Measurements from ENCODE around the gene COL6A5.

COL6A5 gene

DNA sequence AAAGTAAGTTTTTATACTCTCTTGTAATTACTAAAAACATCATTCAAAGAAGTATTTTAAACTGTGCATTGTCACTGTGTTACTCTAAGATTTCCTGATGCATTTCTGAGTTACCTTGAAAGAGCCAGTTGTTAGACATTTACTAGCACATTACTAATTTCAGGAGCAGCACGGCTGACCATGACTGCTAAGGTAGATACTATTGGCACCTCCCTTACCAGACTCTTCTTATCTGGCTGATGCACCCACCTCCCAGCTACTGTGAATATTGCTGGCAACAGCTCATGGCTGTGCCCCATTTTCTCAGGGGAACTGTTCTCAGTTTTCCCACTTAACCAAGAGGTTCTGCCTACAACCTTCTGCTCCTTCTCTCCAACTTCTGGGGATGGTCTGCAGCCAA is 29.4 kb downstream of the COL6A5 start:
- H3K4me3 ChIP-seq (replicated peaks; ENCODE audit: low read depth, low read length): no peak overlapping the region
- TF ChIP-seq, protein P1, sequence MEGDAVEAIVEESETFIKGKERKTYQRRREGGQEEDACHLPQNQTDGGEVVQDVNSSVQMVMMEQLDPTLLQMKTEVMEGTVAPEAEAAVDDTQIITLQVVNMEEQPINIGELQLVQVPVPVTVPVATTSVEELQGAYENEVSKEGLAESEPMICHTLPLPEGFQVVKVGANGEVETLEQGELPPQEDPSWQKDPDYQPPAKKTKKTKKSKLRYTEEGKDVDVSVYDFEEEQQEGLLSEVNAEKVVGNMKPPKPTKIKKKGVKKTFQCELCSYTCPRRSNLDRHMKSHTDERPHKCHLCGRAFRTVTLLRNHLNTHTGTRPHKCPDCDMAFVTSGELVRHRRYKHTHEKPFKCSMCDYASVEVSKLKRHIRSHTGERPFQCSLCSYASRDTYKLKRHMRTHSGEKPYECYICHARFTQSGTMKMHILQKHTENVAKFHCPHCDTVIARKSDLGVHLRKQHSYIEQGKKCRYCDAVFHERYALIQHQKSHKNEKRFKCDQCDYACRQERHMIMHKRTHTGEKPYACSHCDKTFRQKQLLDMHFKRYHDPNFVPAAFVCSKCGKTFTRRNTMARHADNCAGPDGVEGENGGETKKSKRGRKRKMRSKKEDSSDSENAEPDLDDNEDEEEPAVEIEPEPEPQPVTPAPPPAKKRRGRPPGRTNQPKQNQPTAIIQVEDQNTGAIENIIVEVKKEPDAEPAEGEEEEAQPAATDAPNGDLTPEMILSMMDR (IDR thresholded peaks at IDR 0.05; ENCODE audit: low read length, missing control alignments): no peak
- DNase-seq (ENCODE audit: low read depth): no peak

GRCh38 chr3:130377960-130378676 is 32.6 kb downstream of the COL6A5 start:
- H3K4me3 ChIP-seq (replicated peaks; ENCODE audit: low read depth, low read length): no peak overlapping the region
- TF ChIP-seq, protein P1 (IDR thresholded peaks at IDR 0.05; ENCODE audit: low read length, missing control alignments): no peak

DNA sequence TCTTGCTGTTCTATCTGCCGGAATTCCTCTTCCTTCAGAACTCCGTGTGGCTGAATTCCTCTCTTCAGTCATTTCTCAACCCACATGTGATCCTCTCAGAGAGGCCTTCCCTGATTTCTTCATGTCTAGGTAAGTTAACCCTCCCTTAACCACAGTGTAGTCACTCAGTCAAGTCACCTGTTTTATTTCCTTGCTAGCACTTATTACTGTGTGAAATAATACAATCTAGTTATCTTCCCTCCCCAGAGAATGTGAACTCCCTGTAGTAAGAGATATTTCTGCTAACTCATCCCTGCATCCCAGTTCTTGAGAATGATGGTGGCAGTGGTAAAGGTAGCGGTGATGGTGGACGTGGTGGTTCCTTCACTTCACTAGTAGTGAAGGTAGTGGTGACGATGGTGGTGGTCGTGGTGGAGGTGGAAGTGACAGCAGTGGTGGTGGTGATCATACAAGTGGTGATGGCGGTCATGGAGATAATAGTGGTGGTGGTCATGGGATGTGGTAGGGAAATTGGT is 33.3 kb downstream of the COL6A5 start:
- TF ChIP-seq, protein P1 (IDR thresholded peaks at IDR 0.05; ENCODE audit: low read length, missing control alignments): no peak
- no peak overlapping the region for H3K4me3 ChIP-seq (replicated peaks; ENCODE audit: low read depth, low read length)
- DNase-seq (ENCODE audit: low read depth): no peak

More at GRCh38 chr3:130377960-130378676, 32.6 kb downstream of the COL6A5 start:
- no peak for DNase-seq (ENCODE audit: low read depth)

DNA sequence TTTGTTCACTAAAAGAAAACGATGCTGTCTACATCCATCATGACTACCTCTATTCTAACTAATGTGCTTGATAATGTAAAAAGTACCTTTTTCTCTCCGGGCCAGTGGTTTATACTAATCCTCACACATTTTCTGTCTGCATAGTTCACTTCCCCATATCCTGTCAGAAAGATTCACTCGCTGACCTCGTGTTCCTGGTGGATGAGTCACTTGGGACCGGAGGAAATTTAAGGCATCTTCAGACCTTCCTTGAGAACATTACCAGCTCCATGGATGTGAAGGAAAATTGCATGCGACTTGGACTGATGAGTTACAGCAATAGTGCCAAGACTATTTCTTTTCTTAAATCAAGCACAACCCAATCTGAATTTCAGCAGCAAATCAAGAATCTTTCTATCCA is 33.8 kb downstream of the COL6A5 start:
- DNase-seq (ENCODE audit: low read depth): no peak
- no peak overlapping the region for H3K4me3 ChIP-seq (replicated peaks; ENCODE audit: low read depth, low read length)
- TF ChIP-seq, protein P1 (IDR thresholded peaks at IDR 0.05; ENCODE audit: low read length, missing control alignments): no peak

DNA sequence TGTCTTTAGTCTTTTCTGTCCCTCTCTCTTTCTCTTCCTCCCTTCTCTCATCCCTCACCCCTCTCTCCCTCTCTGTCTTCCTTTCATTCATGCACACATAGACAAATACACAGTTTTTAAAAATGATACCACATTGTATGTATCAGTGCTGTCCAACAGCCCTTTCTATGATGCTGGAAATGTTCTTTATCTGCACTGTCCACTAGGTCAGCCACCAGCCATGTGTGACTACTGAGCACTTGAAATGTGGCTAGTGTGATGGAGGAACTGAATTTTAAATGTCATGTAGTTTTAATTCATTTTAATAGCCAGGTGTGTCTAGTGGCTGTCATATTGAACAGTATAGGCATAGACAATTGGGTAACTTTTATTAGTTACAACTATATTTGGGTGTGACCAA is 34.9 kb downstream of the COL6A5 start:
- TF ChIP-seq, protein P1 (IDR thresholded peaks at IDR 0.05; ENCODE audit: low read length, missing control alignments): no peak
- DNase-seq (ENCODE audit: low read depth): no peak
- no peak overlapping the region for H3K4me3 ChIP-seq (replicated peaks; ENCODE audit: low read depth, low read length)

DNA sequence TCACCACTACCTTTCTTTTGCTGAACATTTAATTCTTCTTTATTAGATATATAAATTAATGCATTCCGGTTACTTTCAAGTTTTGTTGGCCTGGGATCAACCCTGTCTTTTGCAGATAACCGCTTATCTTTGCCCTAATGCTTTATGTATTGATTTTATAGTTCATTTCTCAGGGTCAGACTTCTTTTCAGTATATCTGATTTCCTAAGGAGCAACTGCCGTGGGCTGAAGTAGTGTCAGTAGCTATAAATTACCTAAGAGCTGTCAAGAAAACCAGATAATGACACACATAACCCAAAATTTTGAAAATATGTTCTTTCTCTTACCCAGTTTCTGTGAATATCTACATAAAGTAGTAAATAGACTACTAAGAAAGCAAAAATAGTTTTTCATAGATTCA is 38.0 kb downstream of the COL6A5 start:
- TF ChIP-seq, protein P1 (IDR thresholded peaks at IDR 0.05; ENCODE audit: low read length, missing control alignments): no peak
- no peak overlapping the region for H3K4me3 ChIP-seq (replicated peaks; ENCODE audit: low read depth, low read length)

More for the DNA sequence above, 38.0 kb downstream of the COL6A5 start:
- no peak for DNase-seq (ENCODE audit: low read depth)

Data from fibroblast of pulmonary artery (primary cell).